T47D (cell line): ENCODE data around the gene SUPT6H.

Experiments
- DNase-seq, 2 experiments: peaks; one replicate each; pipeline versions ENCODE4 v3.0.0 to v3.0.0-alpha.2; 2011 to 2012; ENCODE audit warnings: low read depth in 1 of 2, low spot score in 1 of 2
- JUND ChIP-seq: IDR thresholded peaks from 2 replicates; pipeline ENCODE4 v1.6.1; 2012; ENCODE audit warnings: low read depth
- in situ Hi-C: cut with HindIII; loops from 2 replicates; pipeline ENCODE4 v1.10.0; 2016; ENCODE audit warnings: low sequenced_read_pairs, low pct_unique_long_range_greater_than_20kb

Gene SUPT6H

GRCh38 chr17:28662527-28662829, 473 bp downstream of the SUPT6H start:
- peak in 1 of 2 experiments; percentile 23 for DNase-seq
- in situ Hi-C loops: no loop called here
- TF ChIP-seq JUND: no peak

GRCh38 chr17:28663723-28664122, 1.7 kb downstream of the SUPT6H start:
- DNase-seq: no peak
- in situ Hi-C loops: no loop called here

DNA sequence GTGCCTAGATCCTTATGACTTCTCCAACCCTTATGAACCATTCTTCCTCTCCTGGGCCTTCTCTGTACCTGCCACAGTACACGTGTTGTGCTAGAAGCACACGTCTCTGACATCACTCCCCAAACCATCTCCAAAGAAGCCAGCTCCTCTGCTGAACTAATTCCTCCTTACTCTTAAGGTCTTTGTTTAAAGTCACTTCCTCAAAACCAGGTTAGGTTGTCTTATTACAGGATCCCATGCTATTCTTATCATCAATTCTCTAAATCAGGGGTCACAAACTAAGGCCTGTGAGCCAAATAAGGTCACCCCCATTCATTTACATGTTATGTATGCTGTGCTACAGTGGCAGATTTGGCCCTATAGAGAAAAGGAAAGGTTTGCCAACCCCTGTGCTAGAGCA, 4.0 kb downstream of the SUPT6H start:
- TF ChIP-seq JUND: no peak
- DNase-seq: no peak
- in situ Hi-C loops: no loop called here

More at GRCh38 chr17:28663723-28664122, 1.7 kb downstream of the SUPT6H start:
- no peak for TF ChIP-seq JUND

DNA sequence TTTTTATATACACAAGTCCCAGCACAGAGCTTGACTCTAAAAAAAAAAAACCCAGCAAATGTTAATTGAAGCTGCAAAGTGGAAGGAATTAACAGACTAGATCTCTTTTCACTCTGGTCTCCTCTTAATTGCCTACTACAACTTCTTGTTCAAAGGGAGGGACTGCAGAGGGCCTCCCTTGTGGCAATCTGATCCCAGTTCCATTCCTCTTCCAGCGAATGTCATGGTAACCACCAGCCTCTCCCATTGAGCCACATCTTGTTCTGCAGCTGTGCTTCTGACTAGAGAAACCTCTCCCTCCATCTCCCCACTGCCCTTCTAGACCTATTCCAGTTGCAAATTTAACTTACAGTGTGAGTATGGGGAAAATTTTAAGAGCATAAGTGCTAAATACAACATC, 5.9 kb downstream of the SUPT6H start:
- no peak for TF ChIP-seq JUND
- no peak for DNase-seq
- in situ Hi-C loops: no loop called here

DNA sequence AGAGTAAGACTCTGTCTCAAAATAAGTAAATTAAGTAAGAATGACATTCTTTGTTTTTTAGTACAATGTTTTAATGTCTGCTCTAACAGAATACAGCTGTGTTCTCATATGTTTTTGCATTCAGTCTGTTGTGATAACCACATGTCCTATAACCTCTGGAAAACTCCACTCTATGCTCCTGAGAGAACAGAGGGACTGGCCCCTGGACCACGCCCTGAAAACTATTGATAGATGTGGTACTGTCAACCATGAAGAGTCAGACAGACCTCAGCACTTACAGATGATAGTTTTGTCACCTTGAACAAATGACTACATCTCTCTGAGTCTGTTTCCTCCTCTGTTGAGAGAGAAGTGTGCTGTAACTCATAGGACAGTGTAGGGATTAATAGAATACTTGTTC, 7.9 kb downstream of the SUPT6H start:
- in situ Hi-C loops: no loop called here
- TF ChIP-seq JUND: no peak
- DNase-seq: no peak

DNA sequence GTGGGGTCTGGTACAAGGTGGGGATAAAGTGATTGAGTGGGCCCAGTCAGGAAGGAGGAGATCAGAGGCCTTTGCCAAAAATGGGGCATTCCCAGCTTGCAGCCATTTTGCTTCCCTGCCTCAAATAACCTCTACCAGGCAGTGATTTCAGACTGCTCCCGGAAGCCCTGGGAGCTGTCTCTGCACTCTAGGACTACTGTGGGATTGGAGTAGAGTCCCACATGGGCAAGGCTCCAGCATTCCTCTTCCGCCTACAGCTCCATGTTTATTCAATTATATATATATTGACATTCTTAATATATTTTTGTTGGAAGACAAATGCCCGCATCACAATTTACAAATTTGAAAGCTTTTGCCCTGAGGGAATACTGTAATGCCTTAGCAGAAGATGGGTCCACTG, 13.5 kb downstream of the SUPT6H start:
- in situ Hi-C loops: no loop called here
- TF ChIP-seq JUND: no peak
- no peak for DNase-seq

DNA sequence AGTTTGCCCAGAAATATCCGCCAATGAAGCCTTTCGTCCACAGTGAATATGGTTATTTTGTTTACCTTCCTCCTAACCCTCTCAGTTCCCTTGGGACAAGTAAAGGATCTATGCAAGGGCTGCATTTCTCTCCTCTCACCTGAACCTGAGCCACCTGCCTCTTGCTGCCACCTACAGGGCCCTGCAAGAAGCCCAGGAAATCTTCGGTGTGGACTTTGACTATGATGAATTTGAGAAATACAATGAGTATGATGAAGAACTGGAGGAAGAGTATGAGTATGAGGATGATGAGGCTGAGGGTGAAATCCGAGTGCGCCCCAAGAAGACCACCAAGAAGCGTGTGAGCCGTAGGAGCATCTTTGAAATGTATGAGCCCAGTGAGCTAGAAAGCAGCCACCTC, 14.0 kb downstream of the SUPT6H start:
- DNase-seq: peak; percentile 54 to 70
- no peak for TF ChIP-seq JUND
- in situ Hi-C loops: no loop called here

GRCh38 chr17:28682655-28683054, 20.6 kb downstream of the SUPT6H start:
- in situ Hi-C loops: no loop called here
- DNase-seq: no peak
- no peak for TF ChIP-seq JUND

- no peak for TF ChIP-seq JUND
- peak in 1 of 2 experiments; percentile 53 for DNase-seq
- in situ Hi-C loops: no loop called here
Measured at GRCh38 chr17:28684963-28685362, 23.0 kb downstream of the SUPT6H start.

GRCh38 chr17:28685366-28685765, 23.4 kb downstream of the SUPT6H start:
- DNase-seq: no peak
- TF ChIP-seq JUND: no peak
- in situ Hi-C loops: no loop called here

- no peak for TF ChIP-seq JUND
- no peak for DNase-seq
- in situ Hi-C loops: no loop called here
Measured at GRCh38 chr17:28686296-28686695, 24.3 kb downstream of the SUPT6H start.

DNA sequence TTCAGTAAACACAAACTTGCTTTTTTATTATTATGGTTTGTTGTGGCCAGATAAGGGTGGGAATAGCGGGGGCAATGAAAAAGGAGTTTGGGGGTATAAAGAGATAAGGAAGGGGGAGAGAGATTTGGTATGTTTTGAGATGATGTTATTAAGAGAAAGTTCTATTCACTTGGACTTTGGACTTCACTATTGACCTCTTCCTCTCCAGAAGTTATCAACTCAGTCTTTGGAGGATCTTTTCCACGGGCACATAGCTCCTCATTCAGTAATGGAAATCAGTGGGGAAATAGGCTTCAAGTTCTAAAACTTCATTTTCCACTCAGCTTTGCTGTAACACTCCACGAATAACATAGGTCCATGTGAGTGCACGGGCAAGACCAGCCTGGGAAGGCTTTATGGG, 26.5 kb downstream of the SUPT6H start:
- DNase-seq: no peak
- in situ Hi-C loops: no loop called here
- TF ChIP-seq JUND: no peak

DNA sequence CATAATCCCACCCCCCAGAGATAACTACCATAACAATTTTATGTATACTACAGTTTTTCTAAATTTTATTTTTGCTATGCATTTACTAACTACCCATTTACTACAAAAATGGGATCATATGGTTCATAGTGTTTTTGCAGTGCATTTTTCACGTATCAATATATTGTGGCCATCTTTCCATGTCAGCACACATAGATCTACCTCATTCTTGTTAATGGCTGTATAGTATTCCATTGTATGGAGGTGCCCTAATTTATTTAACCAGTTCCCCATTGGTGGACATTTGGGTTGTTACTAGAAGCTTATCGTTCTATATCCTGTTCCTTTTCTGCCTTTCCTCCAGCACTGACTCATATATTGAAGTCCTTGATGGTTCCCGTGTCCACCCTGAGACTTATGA, 27.0 kb downstream of the SUPT6H start:
- DNase-seq: no peak
- TF ChIP-seq JUND: no peak
- in situ Hi-C loops: no loop called here

GRCh38 chr17:28693869-28694268, 31.9 kb downstream of the SUPT6H start:
- in situ Hi-C loops: no loop called here
- no peak for TF ChIP-seq JUND
- no peak for DNase-seq
